ENCODE measurements around the gene OSBPL1A.
"Not testable (repeated sequence)": the region's sequence is repeated elsewhere in the genome, so short reads cannot be mapped to it uniquely, and the experiment has no call there.

The OSBPL1A gene

DNA sequence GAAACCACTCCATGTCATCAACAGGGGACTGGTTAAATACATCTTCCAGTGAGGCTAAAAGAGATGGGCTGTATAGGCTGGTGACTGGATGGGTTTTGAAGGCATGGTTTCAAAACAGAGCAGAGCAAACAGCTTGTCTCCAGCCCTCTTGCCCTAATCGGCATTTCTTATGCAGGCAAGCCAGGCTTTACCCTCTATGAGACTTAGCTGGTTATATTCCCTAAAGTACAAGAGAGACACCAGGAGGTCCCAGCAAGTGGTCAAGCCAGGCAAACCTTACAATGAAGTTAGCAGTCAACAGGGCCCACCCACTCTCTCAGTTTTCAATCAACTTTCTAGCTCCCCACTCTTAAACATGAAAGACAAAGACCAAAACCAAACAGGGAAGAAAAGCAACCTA, 19.0 kb downstream of the OSBPL1A start:
- DNase-seq (ENCODE audit: low spot score), result no peak
- ATAC-seq (ENCODE audit: low read depth), result no peak
- Histone ChIP-seq H3K27ac (ENCODE audit: poor library complexity, severe bottlenecking) (no peak overlapping the region), H3K9me3 (ENCODE audit: severe bottlenecking) (no peaks in the 10 kb centered on the region), H3K27me3 (ENCODE audit: insufficient read depth, poor library complexity, severe bottlenecking) (no peaks in the 10 kb centered on the region), H3K36me3 (ENCODE audit: low read depth) (no peaks in the 10 kb centered on the region), H3K4me3 (ENCODE audit: severe bottlenecking) (no peak overlapping the region), H3K4me1 (ENCODE audit: insufficient read depth, poor library complexity, severe bottlenecking) (peaks cover 3% of the 10 kb centered on the region)
- TF ChIP-seq, protein P1, sequence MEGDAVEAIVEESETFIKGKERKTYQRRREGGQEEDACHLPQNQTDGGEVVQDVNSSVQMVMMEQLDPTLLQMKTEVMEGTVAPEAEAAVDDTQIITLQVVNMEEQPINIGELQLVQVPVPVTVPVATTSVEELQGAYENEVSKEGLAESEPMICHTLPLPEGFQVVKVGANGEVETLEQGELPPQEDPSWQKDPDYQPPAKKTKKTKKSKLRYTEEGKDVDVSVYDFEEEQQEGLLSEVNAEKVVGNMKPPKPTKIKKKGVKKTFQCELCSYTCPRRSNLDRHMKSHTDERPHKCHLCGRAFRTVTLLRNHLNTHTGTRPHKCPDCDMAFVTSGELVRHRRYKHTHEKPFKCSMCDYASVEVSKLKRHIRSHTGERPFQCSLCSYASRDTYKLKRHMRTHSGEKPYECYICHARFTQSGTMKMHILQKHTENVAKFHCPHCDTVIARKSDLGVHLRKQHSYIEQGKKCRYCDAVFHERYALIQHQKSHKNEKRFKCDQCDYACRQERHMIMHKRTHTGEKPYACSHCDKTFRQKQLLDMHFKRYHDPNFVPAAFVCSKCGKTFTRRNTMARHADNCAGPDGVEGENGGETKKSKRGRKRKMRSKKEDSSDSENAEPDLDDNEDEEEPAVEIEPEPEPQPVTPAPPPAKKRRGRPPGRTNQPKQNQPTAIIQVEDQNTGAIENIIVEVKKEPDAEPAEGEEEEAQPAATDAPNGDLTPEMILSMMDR (IDR thresholded peaks at IDR 0.05; ENCODE audit: poor library complexity, severe bottlenecking), result no peak

DNA sequence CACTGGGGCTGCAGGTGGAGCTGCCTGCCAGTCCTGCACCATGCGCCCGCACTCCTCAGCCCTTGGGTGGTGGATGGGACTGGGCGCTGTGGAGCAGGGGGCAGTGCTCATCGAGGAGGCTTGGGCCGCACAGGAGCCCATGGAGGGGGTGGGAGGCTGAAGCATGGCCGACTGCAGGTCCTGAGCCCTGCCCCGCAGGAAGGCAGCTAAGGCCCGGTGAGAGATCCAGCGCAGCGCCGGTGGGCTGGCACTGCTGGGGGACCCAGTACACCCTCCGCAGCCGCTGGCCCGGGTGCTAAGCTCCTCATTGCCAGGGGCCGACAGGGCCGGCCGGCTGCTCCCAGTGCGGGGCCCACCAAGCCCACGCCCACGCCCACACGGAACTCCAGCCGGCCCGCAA, 21.1 kb downstream of the OSBPL1A start:
- H3K4me1 ChIP-seq (ENCODE audit: insufficient read depth, poor library complexity, severe bottlenecking); H3K27me3 ChIP-seq (ENCODE audit: insufficient read depth, poor library complexity, severe bottlenecking); H3K9me3 ChIP-seq (ENCODE audit: severe bottlenecking); ATAC-seq (ENCODE audit: low read depth); H3K4me3 ChIP-seq (ENCODE audit: severe bottlenecking); H3K36me3 ChIP-seq (ENCODE audit: low read depth); H3K27ac ChIP-seq (ENCODE audit: poor library complexity, severe bottlenecking); DNase-seq (ENCODE audit: low spot score): not testable (repeated sequence)

DNA sequence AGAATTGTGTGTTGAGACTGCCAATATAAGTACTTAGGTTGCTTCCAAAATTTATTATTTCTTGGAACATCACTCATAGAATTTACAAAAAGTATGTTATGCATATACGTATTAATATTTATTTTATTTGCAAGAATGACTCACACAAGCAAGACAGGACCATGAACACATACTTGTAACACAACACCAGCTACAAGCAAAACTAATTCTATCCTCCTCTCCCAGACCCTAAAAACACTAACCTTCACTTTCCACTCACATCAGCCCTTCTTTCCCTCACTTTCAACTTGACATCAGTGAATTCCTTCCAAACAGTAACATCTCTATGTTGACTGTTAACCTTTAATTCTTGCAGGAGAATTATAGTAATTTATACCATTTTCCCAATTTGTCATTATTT, 24.3 kb downstream of the OSBPL1A start:
- no peak for DNase-seq (ENCODE audit: low spot score)
- no peaks in the 10 kb centered on the region for H3K9me3 ChIP-seq (ENCODE audit: severe bottlenecking)

DNA sequence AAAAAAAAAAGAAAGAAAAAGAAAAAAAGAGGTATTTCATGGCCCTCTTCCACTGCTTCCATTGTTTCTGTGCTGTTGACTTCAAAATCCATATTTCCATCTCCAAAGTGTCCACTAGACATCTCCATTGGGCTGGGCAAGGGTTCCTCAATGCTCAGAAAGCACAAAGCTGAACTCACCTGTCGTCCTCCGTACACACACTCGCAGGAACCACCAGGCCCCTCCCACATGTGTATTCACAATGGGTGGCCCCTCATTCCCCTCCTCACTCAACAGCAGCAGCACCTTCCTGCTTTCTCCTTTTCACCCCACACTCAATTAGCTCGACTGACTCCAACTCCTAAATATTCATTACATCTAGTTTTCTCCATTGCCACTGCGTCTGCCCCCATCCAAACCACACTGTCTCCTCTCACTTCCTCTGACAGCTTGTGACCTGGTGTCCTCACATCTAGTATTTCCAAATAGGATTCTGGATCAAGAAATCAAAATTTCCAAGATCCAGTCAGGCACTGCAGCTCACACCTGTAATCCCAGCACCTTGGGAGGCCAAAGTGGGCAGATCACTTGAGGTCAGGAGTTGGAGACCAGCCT, 25.2 kb downstream of the OSBPL1A start:
- peaks cover 6% of the 10 kb centered on the region for H3K4me1 ChIP-seq (ENCODE audit: insufficient read depth, poor library complexity, severe bottlenecking)
- TF ChIP-seq, protein P1 (IDR thresholded peaks at IDR 0.05; ENCODE audit: poor library complexity, severe bottlenecking), result no peak
- ATAC-seq (ENCODE audit: low read depth) (no peak), DNase-seq (ENCODE audit: low spot score) (no peak)
- H3K36me3 ChIP-seq (ENCODE audit: low read depth), result no peaks in the 10 kb centered on the region
- no peaks in the 10 kb centered on the region for H3K27me3 ChIP-seq (ENCODE audit: insufficient read depth, poor library complexity, severe bottlenecking)
- no peak overlapping the region for H3K27ac ChIP-seq (ENCODE audit: poor library complexity, severe bottlenecking)
- H3K9me3 ChIP-seq (ENCODE audit: severe bottlenecking), result no peaks in the 10 kb centered on the region
- H3K4me3 ChIP-seq (ENCODE audit: severe bottlenecking), result no peak overlapping the region

More for the DNA sequence above, 24.3 kb downstream of the OSBPL1A start:
- Histone ChIP-seq H3K36me3 (ENCODE audit: low read depth) (no peaks in the 10 kb centered on the region), H3K4me1 (ENCODE audit: insufficient read depth, poor library complexity, severe bottlenecking) (peaks cover 6% of the 10 kb centered on the region), H3K4me3 (ENCODE audit: severe bottlenecking) (no peak overlapping the region), H3K27me3 (ENCODE audit: insufficient read depth, poor library complexity, severe bottlenecking) (no peaks in the 10 kb centered on the region), H3K27ac (ENCODE audit: poor library complexity, severe bottlenecking) (no peak overlapping the region)
- ATAC-seq (ENCODE audit: low read depth), result peak; percentile 46; the same call in 1 of the 3 replicates
- TF ChIP-seq, protein P1 (IDR thresholded peaks at IDR 0.05; ENCODE audit: poor library complexity, severe bottlenecking), result no peak

DNA sequence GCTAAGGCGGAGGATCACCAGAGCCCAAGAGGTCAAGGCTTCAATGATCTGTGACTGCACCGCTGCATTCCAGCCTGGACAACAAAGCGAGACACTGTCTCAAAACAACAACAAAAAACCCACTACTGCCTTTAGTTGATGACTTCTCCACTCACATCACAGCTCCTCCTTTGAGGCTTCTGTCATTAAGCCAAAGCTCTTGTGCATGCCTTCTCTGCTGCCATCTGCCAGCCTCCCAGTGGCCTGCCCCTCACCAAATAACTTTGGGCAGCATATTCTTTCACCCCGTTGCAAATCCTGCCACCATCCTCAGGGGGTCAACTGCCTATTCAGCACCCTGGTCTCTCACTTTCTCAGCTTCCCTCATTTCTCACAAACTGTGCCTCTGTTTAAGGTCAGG, 27.5 kb downstream of the OSBPL1A start:
- ATAC-seq (ENCODE audit: low read depth) (no peak), DNase-seq (ENCODE audit: low spot score) (no peak)
- H3K4me1 ChIP-seq (ENCODE audit: insufficient read depth, poor library complexity, severe bottlenecking), result peaks cover 6% of the 10 kb centered on the region
- H3K27ac ChIP-seq (ENCODE audit: poor library complexity, severe bottlenecking), result no peak overlapping the region
- no peaks in the 10 kb centered on the region for H3K27me3 ChIP-seq (ENCODE audit: insufficient read depth, poor library complexity, severe bottlenecking)
- TF ChIP-seq, protein P1 (IDR thresholded peaks at IDR 0.05; ENCODE audit: poor library complexity, severe bottlenecking), result no peak
- H3K4me3 ChIP-seq (ENCODE audit: severe bottlenecking), result no peak overlapping the region
- no peaks in the 10 kb centered on the region for H3K9me3 ChIP-seq (ENCODE audit: severe bottlenecking)
- no peaks in the 10 kb centered on the region for H3K36me3 ChIP-seq (ENCODE audit: low read depth)
